Transverse colon (tissue), 4 donors: ENCODE results near the gene ANKH. TPM values are rescaled to one million over a fixed set of nuclear protein-coding genes. Genes with fewer than 3 reads are reported as not detected.
"Not testable (repeated sequence)": the region's sequence is repeated elsewhere in the genome, so short reads cannot be mapped to it uniquely, and the experiment has no call there.

Experiments
- DNase-seq: peaks from one replicate; pipeline ENCODE4 v3.0.0-alpha.2; 2019
- H3K27ac ChIP-seq, 4 donors: fragments of 200-600 bp; sonication (generic); 2 replicates each; pipeline ENCODE4 v1.5.1; 2016 to 2018; ENCODE audit warnings: inconsistent platforms in 4 of 4
- H3K27me3 ChIP-seq: fragments of 200-600 bp; sonication (generic); 2 replicates; pipeline ENCODE4 v1.5.1; 2017; ENCODE audit warnings: inconsistent platforms
- H3K36me3 ChIP-seq, 4 donors: fragments of 200-600 bp; sonication (generic); 2 replicates each; pipeline ENCODE4 v1.5.1; 2017 to 2019; ENCODE audit warnings: inconsistent platforms in 4 of 4
- H3K4me1 ChIP-seq, 4 donors: fragments of 200-600 bp; sonication (generic); 2 replicates each; pipeline ENCODE4 v1.5.1; 2017 to 2020; ENCODE audit warnings: inconsistent platforms in 4 of 4
- H3K4me3 ChIP-seq, 4 donors: fragments of 200-600 bp; sonication (generic); 1 replicate in 1 of 4; 2 replicates in 3 of 4; pipeline versions ENCODE4 v1.5.1 to v1.6.1; 2017 to 2019; ENCODE audit warnings: inconsistent platforms in 4 of 4
- H3K9me3 ChIP-seq, 2 donors: fragments of 200-600 bp; sonication (generic); 2 replicates each; pipeline ENCODE4 v1.5.1; 2017 to 2019; ENCODE audit warnings: inconsistent platforms in 2 of 2
- CTCF ChIP-seq, 5 experiments: fragments of 200-600 bp in 3 of 5; fragments of 450-650 bp in 2 of 5; sonication (generic) in 3 of 5; IDR thresholded peaks; 1 replicate in 2 of 5; 2 replicates in 3 of 5; pipeline ENCODE4 v1.5.1; 2016 to 2017; ENCODE audit warnings: antibody characterized with exemption in 5 of 5, inconsistent platforms in 3 of 5, mild to moderate bottlenecking in 2 of 5, moderate library complexity in 1 of 5
- EP300 ChIP-seq: sonication (generic); formaldehyde crosslinking; IDR thresholded peaks from one replicate; pipeline ENCODE4 v1.6.1; 2017; ENCODE audit warnings: antibody characterized with exemption, low read depth
- POLR2A ChIP-seq: fragments of 450-650 bp; IDR thresholded peaks from one replicate; pipeline ENCODE4 v1.6.1; 2016; ENCODE audit warnings: antibody characterized with exemption, mild to moderate bottlenecking, moderate library complexity
- POLR2AphosphoS5 ChIP-seq, 3 donors: sonication (generic); formaldehyde crosslinking; IDR thresholded peaks; one replicate each; pipeline ENCODE4 v1.6.1; 2016; ENCODE audit warnings: antibody characterized with exemption in 3 of 3
- WGBS, 2 donors: methylation state at CpG; one replicate each; pipeline ENCODE4 v1.1.5; 2018; ENCODE audit warnings: low coverage in 1 of 2; 5-methylcytosine and 5-hydroxymethylcytosine counted together
- in situ Hi-C, 4 donors: fragments of 200-750 bp; cut with MboI; loops; one replicate each; pipeline versions ENCODE4 v1.15.0 to v1.15.1; 2017; ENCODE audit warnings: low sequenced_read_pairs in 3 of 4, low pct_ligation_motif_present in 1 of 4, low pct_unique_long_range_greater_than_20kb in 1 of 4
- intact Hi-C: fragments of 100-400 bp; cut with DNase I; formaldehyde crosslinking; loops from one replicate; pipeline ENCODE4 v1.15.1; 2023; ENCODE audit warnings: low total_unique reads
- total RNA-seq, 4 donors: library from RNA; depleted of rRNA; stranded (reverse); fragments of >200 nt; gene quantifications; one replicate each; pipeline ENCODE4 v1.1.0, GENCODE V29; 2016

The ANKH gene
- total RNA-seq, 4 donors from 2014 or later, result 24.7 to 96.5 (median 69.4) TPM

DNA sequence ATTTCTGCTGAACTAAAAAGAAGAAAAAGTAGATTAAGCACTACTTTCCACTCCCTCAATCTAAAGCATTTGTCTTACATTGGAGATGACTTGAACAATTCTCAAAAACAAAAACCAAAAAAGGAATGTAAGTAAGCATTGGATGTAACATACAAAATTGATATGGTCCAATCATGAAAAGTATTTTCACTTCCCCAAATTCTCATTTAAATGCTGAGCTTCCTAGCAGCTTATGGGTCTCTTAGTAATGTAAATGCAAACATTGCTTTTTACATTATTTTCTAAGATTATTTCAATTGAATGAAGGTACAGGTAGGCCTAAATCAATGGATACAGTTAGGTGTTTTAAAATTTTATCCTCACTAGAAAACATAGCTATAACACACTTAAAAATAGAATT, 20.0 kb downstream of the ANKH start:
- H3K4me3 ChIP-seq, result no peak overlapping the region
- TF ChIP-seq CTCF (IDR thresholded peaks at IDR 0.05), result no peak
- no peak for TF ChIP-seq EP300
- TF ChIP-seq POLR2AphosphoS5 (IDR thresholded peaks at IDR 0.05), result no peak
- TF ChIP-seq POLR2A, result no peak
- in situ Hi-C loops, result no loop called here
- no peaks in the 10 kb centered on the region for H3K36me3 ChIP-seq
- no peaks in the 10 kb centered on the region for H3K9me3 ChIP-seq
- no peaks in the 10 kb centered on the region for H3K27me3 ChIP-seq
- intact Hi-C loops, result no loop called here
- peaks cover 0 to 7% (median 0%) of the 10 kb centered on the region in 4 donors for H3K4me1 ChIP-seq
- H3K27ac ChIP-seq, result no peak overlapping the region
- DNase-seq, result no peak

DNA sequence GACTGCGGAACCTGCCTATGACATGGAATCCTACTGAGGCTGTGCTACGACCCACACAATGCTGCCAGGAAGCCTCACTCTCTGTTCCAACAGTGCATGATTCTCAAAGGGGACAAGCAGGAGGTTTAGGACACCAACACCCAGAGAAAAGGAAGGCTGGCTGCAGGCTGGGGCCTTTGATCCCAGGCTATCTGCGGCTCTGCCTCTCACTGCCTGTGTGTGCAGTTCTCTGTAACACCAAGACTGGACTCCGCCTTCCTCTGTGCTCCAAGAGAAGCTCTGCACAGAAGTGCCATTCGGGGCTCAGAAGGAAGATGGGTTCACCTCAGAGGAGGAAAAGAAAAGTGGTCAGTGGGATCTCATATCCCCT, 20.5 kb downstream of the ANKH start:
- no peaks in the 10 kb centered on the region for H3K27me3 ChIP-seq
- TF ChIP-seq CTCF (IDR thresholded peaks at IDR 0.05), result no peak
- no peak for TF ChIP-seq POLR2AphosphoS5 (IDR thresholded peaks at IDR 0.05)
- TF ChIP-seq EP300, result no peak
- no peak for TF ChIP-seq POLR2A
- H3K9me3 ChIP-seq, result no peaks in the 10 kb centered on the region
- WGBS, 2 donors, result 68% methylated on average over 5 of the region's 5 CpGs; no CpG with 5 or more reads in 1 of the 2 donors
- in situ Hi-C loops (no loop called here), intact Hi-C loops (no loop called here)
- H3K27ac ChIP-seq, result no peak overlapping the region
- DNase-seq, result no peak
- peaks cover 0 to 7% (median 0%) of the 10 kb centered on the region in 4 donors for H3K4me1 ChIP-seq
- no peak overlapping the region for H3K4me3 ChIP-seq
- H3K36me3 ChIP-seq, result no peaks in the 10 kb centered on the region

- WGBS, 2 donors, result 67 to 85% methylated on average over 6 to 9 of the region's 9 CpGs
- in situ Hi-C loops, result no loop called here
- intact Hi-C loops, result no loop called here
- no peaks in the 10 kb centered on the region for H3K9me3 ChIP-seq
- H3K27me3 ChIP-seq, result no peaks in the 10 kb centered on the region
- no peak overlapping the region for H3K4me3 ChIP-seq
- no peaks in the 10 kb centered on the region for H3K36me3 ChIP-seq
- no peak for DNase-seq
- TF ChIP-seq CTCF (IDR thresholded peaks at IDR 0.05) (no peak), POLR2AphosphoS5 (IDR thresholded peaks at IDR 0.05) (no peak), POLR2A (no peak), EP300 (no peak)
- H3K27ac ChIP-seq, result no peak overlapping the region
- H3K4me1 ChIP-seq, result peaks cover 0 to 7% (median 0%) of the 10 kb centered on the region in 4 donors
These were observed 21.0 kb downstream of the ANKH start for GRCh38 chr5:14850419-14851049.

DNA sequence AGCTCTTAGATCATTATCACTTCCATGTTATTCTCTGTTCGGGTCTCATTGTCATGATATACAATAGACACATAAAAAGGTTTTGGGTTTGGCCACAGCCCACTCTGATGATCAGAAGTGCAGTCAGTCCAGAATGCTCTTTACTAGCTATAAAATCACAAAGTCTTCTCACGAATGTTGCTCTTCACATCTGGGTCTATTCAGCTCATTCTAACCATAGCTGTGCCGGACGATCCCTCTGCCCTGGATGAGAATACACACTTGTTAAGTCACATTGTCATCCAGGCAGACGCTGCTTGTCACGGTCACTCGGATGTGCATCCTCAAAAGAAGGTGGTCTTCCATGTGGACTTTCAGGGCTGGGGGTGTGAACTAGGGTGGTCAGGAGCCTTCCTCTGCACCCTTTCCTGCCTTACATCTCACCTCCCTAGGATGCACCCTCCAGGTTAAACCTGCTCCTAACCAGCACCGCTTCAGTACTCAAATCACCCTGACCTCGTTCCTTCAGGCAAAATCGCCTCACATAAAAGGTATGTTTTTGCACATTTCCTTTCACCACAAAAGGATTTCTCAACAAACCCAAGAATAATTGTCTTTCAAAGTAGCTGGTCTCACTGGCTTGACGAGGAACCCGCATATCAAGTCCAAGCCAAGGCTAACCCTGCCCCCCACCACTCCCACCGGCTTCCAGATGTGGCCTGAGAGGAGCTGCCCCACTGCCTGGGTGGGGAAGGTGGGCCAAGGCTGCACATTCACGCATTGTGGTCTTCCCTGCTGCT, 21.9 kb downstream of the ANKH start:
- intact Hi-C loops (no loop called here), in situ Hi-C loops (no loop called here)
- no peaks in the 10 kb centered on the region for H3K36me3 ChIP-seq
- 89 to 91% methylated on average over 9 to 14 of the region's 14 CpGs for whole genome bisulfite sequencing, 2 donors
- H3K4me3 ChIP-seq, result no peak overlapping the region
- H3K4me1 ChIP-seq, result peaks cover 0 to 2% (median 0%) of the 10 kb centered on the region in 4 donors
- H3K27me3 ChIP-seq, result no peaks in the 10 kb centered on the region
- TF ChIP-seq EP300, result no peak
- TF ChIP-seq POLR2A, result no peak
- no peak for TF ChIP-seq POLR2AphosphoS5 (IDR thresholded peaks at IDR 0.05)
- TF ChIP-seq CTCF (IDR thresholded peaks at IDR 0.05), result no peak
- H3K9me3 ChIP-seq, result no peaks in the 10 kb centered on the region
- no peak for DNase-seq
- H3K27ac ChIP-seq, result no peak overlapping the region

DNA sequence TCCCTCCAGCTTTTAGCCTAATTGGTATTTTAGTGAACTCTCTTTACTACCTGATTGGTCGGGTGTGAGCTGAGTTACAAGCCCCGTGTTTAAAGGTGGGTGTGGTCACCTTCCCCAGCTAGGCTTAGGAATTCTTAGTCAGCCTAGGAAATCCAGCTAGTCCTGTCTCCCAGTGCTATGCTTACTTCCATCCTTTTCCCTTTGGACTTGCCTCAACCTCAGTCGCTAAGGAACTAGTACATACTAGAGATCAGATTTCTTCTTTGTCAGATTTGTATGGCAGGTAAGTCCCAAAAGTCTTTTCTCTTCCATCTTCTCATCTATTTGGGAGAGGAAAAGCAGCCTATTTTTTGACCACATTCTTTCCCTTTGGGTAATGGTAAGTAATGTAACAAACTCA, 22.6 kb downstream of the ANKH start:
- not testable (repeated sequence) for H3K4me3 ChIP-seq
- 59 to 69% methylated on average over 3 of the region's 3 CpGs for WGBS, 2 donors

More for the DNA sequence above, 22.6 kb downstream of the ANKH start:
- in situ Hi-C loops, H3K27me3 ChIP-seq, DNase-seq, H3K4me1 ChIP-seq, H3K27ac ChIP-seq, H3K36me3 ChIP-seq, intact Hi-C loops, H3K9me3 ChIP-seq: not testable (repeated sequence)
